ENCODE measurements around the gene CANX. TPM values are rescaled to one million over a fixed set of nuclear protein-coding genes. Genes with fewer than 3 reads are reported as not detected.
A peak's percentile ranks its signal among the peaks of the same experiment; 100 is the strongest.

Gene CANX
- total and polyA plus RNA-seq, 2 of the 13 experiments (the other 11 are each of a cell fraction or from before 2014, with no cell fraction given) = 477 to 680 TPM

DNA sequence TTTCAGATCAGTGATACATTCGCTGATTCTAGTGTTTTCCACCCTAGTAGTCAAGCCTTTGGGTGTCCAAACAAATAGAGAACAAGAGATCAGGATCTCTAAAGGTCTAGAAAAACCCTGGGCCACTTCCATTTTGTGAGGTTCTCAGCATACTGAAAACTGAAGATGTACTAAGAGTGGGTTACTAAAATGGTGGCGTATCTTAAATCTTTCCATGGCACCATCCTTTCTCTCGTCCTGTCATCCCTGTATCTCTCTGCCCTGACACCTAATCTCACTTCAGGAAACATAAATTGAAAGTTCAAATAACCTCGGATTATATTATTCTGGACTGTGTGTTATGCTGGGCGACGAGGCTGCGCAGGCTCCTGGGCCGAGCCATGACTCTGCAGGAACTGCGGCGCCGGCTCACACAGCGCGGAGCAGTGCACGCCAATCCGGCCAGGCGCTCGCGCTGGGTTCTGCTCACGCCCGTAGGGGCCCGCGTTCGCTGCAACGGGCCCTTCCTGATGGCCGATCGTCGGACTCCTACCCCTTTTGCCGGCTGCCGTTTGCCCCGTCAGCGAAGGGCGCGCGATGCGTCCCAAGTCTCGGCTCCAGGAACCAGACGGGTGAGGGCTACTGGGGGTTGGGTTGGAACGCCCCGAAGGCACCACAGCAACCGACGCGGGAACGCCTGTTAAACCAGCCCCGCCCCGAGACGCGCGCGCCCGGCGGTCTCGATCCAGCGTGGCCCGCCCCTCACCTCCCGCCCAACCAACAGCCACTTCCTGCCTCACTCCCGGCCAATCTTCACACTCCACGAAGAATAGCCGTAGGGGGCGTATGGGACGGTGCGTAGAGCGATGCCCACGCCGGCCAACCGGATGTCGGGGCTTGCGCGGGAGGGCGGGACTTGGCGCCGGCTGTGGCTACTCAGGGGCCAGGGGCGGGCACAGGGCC is 503 bp upstream of the CANX start (continued):
- TF ChIP-seq, protein P1, sequence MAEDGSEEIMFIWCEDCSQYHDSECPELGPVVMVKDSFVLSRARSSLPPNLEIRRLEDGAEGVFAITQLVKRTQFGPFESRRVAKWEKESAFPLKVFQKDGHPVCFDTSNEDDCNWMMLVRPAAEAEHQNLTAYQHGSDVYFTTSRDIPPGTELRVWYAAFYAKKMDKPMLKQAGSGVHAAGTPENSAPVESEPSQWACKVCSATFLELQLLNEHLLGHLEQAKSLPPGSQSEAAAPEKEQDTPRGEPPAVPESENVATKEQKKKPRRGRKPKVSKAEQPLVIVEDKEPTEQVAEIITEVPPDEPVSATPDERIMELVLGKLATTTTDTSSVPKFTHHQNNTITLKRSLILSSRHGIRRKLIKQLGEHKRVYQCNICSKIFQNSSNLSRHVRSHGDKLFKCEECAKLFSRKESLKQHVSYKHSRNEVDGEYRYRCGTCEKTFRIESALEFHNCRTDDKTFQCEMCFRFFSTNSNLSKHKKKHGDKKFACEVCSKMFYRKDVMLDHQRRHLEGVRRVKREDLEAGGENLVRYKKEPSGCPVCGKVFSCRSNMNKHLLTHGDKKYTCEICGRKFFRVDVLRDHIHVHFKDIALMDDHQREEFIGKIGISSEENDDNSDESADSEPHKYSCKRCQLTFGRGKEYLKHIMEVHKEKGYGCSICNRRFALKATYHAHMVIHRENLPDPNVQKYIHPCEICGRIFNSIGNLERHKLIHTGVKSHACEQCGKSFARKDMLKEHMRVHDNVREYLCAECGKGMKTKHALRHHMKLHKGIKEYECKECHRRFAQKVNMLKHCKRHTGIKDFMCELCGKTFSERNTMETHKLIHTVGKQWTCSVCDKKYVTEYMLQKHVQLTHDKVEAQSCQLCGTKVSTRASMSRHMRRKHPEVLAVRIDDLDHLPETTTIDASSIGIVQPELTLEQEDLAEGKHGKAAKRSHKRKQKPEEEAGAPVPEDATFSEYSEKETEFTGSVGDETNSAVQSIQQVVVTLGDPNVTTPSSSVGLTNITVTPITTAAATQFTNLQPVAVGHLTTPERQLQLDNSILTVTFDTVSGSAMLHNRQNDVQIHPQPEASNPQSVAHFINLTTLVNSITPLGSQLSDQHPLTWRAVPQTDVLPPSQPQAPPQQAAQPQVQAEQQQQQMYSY (CRISPR knock-in tag; IDR thresholded peaks at IDR 0.05) = no peak
- peak; percentile 71 for TF ChIP-seq MED8 (CRISPR knock-in tag; IDR thresholded peaks at IDR 0.05; ENCODE audit: insufficient replicate concordance)
- peak; percentile 95 for TF ChIP-seq TBX2 (CRISPR knock-in tag; IDR thresholded peaks at IDR 0.05; ENCODE audit: borderline replicate concordance)
- peak; percentile 33; the same call in 1 of the 2 replicates for TF ChIP-seq STAG1 (CRISPR knock-in tag; IDR thresholded peaks at IDR 0.05)
- no peak for TF ChIP-seq ZNF878 (CRISPR knock-in tag; IDR thresholded peaks at IDR 0.05)
- TF ChIP-seq SMC3 (IDR thresholded peaks at IDR 0.05; ENCODE audit: low read length) = no peak
- TF ChIP-seq RBM39 (IDR thresholded peaks at IDR 0.05; ENCODE audit: low read depth, low read length, poor library complexity, severe bottlenecking) = peak; percentile 97
- TF ChIP-seq TRIM24 (CRISPR knock-in tag; IDR thresholded peaks at IDR 0.05) = no peak
- no peak for TF ChIP-seq TCF7 (IDR thresholded peaks at IDR 0.05; ENCODE audit: low read depth)
- TF ChIP-seq FOXK1 (CRISPR knock-in tag; IDR thresholded peaks at IDR 0.05; ENCODE audit: borderline replicate concordance, low read depth) = no peak
- TF ChIP-seq MIER3 (CRISPR knock-in tag; IDR thresholded peaks at IDR 0.05; ENCODE audit: borderline replicate concordance) = peak; percentile 60; the same call in 1 of the 2 replicates
- TF ChIP-seq, protein P2, sequence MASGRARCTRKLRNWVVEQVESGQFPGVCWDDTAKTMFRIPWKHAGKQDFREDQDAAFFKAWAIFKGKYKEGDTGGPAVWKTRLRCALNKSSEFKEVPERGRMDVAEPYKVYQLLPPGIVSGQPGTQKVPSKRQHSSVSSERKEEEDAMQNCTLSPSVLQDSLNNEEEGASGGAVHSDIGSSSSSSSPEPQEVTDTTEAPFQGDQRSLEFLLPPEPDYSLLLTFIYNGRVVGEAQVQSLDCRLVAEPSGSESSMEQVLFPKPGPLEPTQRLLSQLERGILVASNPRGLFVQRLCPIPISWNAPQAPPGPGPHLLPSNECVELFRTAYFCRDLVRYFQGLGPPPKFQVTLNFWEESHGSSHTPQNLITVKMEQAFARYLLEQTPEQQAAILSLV (CRISPR knock-in tag; IDR thresholded peaks at IDR 0.05; ENCODE audit: borderline replicate concordance) = no peak
- no peak for TF ChIP-seq ZNF724P (CRISPR knock-in tag; IDR thresholded peaks at IDR 0.05; ENCODE audit: borderline replicate concordance)
- TF ChIP-seq, protein P3, sequence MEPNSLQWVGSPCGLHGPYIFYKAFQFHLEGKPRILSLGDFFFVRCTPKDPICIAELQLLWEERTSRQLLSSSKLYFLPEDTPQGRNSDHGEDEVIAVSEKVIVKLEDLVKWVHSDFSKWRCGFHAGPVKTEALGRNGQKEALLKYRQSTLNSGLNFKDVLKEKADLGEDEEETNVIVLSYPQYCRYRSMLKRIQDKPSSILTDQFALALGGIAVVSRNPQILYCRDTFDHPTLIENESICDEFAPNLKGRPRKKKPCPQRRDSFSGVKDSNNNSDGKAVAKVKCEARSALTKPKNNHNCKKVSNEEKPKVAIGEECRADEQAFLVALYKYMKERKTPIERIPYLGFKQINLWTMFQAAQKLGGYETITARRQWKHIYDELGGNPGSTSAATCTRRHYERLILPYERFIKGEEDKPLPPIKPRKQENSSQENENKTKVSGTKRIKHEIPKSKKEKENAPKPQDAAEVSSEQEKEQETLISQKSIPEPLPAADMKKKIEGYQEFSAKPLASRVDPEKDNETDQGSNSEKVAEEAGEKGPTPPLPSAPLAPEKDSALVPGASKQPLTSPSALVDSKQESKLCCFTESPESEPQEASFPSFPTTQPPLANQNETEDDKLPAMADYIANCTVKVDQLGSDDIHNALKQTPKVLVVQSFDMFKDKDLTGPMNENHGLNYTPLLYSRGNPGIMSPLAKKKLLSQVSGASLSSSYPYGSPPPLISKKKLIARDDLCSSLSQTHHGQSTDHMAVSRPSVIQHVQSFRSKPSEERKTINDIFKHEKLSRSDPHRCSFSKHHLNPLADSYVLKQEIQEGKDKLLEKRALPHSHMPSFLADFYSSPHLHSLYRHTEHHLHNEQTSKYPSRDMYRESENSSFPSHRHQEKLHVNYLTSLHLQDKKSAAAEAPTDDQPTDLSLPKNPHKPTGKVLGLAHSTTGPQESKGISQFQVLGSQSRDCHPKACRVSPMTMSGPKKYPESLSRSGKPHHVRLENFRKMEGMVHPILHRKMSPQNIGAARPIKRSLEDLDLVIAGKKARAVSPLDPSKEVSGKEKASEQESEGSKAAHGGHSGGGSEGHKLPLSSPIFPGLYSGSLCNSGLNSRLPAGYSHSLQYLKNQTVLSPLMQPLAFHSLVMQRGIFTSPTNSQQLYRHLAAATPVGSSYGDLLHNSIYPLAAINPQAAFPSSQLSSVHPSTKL (CRISPR knock-in tag; IDR thresholded peaks at IDR 0.05) = no peak
- no peak; the same call in 1 of the 2 replicates for TF ChIP-seq ZNF253 (CRISPR knock-in tag; IDR thresholded peaks at IDR 0.05; ENCODE audit: borderline replicate concordance)
- no peak for TF ChIP-seq RELA (CRISPR knock-in tag; IDR thresholded peaks at IDR 0.05)
- no peak; the same call in 1 of the 2 replicates for TF ChIP-seq ZNF644 (CRISPR knock-in tag; IDR thresholded peaks at IDR 0.05; ENCODE audit: low read depth)
- TF ChIP-seq EHMT2 (IDR thresholded peaks at IDR 0.05; ENCODE audit: borderline replicate concordance, low read depth, low read length) = no peak
- TF ChIP-seq ZNF317 (CRISPR knock-in tag; IDR thresholded peaks at IDR 0.05) = 0 out of 2 replicates have a peak, but pooled peaks have one; percentile 19
- TF ChIP-seq ZNF7 (CRISPR knock-in tag; IDR thresholded peaks at IDR 0.05) = no peak
- no peak for TF ChIP-seq IKZF1 (IDR thresholded peaks at IDR 0.05)
- peak; percentile 67; the same call in 1 of the 2 replicates for TF ChIP-seq NFE2 (CRISPR knock-in tag; IDR thresholded peaks at IDR 0.05)

All from HepG2 (cell line).